Astrocyte of the spinal cord (primary cell): Measurements from ENCODE around the gene RFT1.
A peak's percentile ranks its signal among the peaks of the same experiment; 100 is the strongest.

Experiments used
- DNase-seq: peaks from one replicate; pipeline ENCODE4 v3.0.0; 2011; ENCODE audit warnings: low read depth, low spot score
- H3K4me3 ChIP-seq: 2 replicates; pipeline ENCODE4 v1.5.1; 2011; ENCODE audit warnings: low read depth, mild to moderate bottlenecking, low read length, moderate library complexity
- in situ Hi-C: cut with HindIII; loops from 2 replicates; pipeline ENCODE4 v1.10.0; 2017; ENCODE audit warnings: low sequenced_read_pairs
- TF ChIP-seq, protein P1 (sequence below): IDR thresholded peaks from 2 replicates; pipeline ENCODE4 v1.5.1; 2012; ENCODE audit warnings: low read depth, mild to moderate bottlenecking, low read length, inconsistent platforms

Gene RFT1

GRCh38 chr3:53130179-53131061, at the start of gene RFT1:
Gene RFT1 (minus strand): TSS chr3:53130435. CDS start chr3:53130400, 35 bp downstream.
- peak; percentile 96 for DNase-seq
- peak within 1 kb of the TSS; percentile 91 for H3K4me3 ChIP-seq
- TF ChIP-seq, protein P1, sequence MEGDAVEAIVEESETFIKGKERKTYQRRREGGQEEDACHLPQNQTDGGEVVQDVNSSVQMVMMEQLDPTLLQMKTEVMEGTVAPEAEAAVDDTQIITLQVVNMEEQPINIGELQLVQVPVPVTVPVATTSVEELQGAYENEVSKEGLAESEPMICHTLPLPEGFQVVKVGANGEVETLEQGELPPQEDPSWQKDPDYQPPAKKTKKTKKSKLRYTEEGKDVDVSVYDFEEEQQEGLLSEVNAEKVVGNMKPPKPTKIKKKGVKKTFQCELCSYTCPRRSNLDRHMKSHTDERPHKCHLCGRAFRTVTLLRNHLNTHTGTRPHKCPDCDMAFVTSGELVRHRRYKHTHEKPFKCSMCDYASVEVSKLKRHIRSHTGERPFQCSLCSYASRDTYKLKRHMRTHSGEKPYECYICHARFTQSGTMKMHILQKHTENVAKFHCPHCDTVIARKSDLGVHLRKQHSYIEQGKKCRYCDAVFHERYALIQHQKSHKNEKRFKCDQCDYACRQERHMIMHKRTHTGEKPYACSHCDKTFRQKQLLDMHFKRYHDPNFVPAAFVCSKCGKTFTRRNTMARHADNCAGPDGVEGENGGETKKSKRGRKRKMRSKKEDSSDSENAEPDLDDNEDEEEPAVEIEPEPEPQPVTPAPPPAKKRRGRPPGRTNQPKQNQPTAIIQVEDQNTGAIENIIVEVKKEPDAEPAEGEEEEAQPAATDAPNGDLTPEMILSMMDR = peak; percentile 6
- in situ Hi-C loops = no loop called here

GRCh38 chr3:53179580-53179979, 49.3 kb upstream of the RFT1 start:
- no peak overlapping the region for H3K4me3 ChIP-seq
- no peak for DNase-seq
- TF ChIP-seq, protein P1 = no peak
- in situ Hi-C loops = no loop called here

DNA sequence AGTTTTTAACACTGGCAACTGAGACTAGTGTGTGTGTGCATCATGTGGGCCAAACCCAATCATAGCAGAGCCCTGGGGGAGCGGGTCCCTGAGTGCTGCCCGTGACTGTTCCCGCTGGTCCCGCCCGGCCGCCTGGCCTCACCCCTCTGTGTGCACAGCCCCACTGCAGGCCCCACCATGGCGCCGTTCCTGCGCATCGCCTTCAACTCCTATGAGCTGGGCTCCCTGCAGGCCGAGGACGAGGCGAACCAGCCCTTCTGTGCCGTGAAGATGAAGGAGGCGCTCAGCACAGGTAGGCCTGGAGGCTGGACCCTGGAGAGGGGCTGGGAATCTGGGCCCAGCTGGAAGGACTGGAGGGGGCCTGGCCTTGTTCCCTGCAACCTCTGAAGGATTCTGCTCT, 48.0 kb upstream of the RFT1 start:
- DNase-seq = no peak
- H3K4me3 ChIP-seq = no peak overlapping the region
- in situ Hi-C loops = no loop called here
- TF ChIP-seq, protein P1 = no peak

DNA sequence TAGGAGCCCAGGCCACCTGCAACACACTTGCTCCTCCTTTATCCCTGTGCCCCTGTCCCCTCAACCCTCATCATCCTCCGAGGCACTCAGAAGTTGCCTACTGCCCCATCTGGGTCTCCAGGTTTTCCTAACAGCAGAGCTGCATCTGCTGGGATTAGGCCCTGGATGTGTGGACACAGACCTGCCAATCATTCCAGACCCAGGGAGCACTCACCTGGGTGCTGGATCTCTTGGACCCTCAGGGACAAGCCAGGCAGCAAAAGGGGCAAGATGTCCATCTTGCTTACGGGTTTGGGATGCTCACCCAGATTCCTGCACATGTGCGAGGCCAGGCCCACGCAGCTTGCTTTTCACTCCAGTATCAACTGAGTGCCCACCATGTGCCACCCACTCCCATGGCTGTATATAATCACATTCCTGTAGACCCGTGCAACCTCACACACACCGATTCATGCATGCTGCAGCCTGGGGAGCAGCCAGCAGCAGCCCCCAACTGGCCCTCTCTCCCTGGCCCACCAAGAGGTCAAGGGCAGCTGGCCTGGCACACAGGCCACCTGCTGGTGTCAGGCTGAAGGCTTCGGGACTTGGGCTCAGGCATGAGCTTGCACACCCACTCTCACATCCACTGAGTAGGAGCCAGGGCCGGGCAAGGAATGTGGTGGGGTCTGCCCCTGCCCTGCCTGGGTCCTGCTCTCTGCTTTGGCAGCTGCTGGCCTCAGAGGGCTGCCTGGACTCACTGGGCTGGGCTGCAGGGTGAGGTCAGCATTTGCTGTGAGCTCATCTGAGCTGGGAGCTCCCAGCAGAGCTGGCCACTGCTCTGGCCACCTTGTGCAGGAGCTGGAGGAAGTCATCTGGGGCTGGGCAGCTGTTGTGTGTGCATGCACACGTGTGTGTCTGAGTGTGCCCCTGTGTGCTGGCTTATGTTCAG, 45.6 kb upstream of the RFT1 start:
- H3K4me3 ChIP-seq = no peak overlapping the region
- TF ChIP-seq, protein P1 = no peak
- no peak for DNase-seq
- in situ Hi-C loops = no loop called here

DNA sequence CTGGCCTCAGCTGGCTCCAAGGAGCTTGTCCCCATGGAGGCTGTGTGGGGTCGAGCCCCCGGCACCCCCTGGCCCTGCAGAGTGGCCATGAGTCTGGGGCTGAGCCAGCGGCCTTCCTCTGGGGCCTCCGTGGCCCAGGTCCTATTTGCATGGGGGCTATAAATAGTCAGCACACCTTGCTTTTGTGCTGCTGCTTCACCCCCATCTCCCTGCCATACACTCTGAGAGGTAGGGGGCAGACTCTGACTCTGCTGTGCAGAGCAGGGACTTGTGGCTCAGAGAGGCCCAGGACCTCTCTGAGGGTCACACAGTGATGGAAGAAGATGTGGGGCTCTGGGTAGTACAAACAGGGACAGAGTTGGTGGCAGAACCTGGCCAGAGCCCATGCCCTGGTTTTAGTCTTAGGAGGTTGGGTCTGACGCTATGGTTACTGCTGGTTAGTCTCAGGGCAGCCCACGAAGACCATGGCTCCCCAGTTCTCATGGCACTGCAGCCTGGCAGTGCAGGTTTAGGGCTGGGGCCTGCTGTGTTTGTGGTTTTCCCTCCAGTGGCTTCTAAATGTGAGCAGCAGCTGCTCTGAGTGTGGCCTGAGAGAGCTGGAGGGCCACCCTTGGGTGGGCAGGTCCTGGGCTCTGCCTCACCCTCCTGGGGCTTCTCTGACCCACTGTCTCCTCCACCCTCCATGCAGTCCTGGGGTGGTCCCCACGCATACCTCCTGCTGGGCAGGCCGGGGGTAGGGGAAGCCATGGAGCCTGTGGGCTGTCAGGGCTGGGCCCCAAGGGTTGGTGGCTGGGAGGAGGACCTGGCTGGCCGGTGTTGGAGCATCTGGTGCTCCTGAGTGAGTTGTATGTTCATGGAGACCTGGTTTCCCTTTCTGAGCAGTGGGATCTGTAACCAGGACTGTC, 44.4 kb upstream of the RFT1 start:
- TF ChIP-seq, protein P1 = no peak
- no peak for DNase-seq
- no peak overlapping the region for H3K4me3 ChIP-seq
- in situ Hi-C loops = no loop called here

DNA sequence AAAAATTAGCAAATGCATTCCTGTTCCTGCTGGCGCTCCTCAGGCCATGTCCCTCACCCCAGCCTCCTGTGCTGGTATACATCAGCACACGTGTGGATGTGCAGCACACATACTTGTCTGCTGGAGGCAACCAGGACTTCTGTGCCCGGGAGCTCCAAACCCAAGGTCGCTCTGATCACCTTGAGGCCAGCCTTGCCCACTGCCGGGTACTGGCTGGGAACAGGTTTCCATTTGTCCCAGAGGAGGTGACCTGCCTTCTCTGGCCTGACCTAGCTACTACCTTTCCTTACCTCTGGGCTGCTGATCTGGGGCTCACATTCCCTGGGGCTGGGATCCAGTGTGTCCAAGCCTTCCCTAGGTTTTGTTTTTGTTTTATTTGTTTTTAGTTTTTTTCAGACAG, 42.9 kb upstream of the RFT1 start:
- in situ Hi-C loops = no loop called here
- TF ChIP-seq, protein P1 = no peak
- no peak for DNase-seq
- H3K4me3 ChIP-seq = no peak overlapping the region
